Liver (tissue), 9 donors: ENCODE results near the gene GATA5. TPM values are rescaled to one million over a fixed set of nuclear protein-coding genes. Genes with fewer than 3 reads are reported as not detected.

Source experiments
- DNase-seq: peaks from one replicate; pipeline ENCODE4 v3.0.0-alpha.2; 2017; ENCODE audit warnings: low spot score
- H3K27ac ChIP-seq, 2 donors: one replicate each; pipeline ENCODE4 v1.7.0; 2013; ENCODE audit warnings: inconsistent platforms in 2 of 2, low read length in 2 of 2, control low read depth in 1 of 2, low read depth in 1 of 2, mild to moderate bottlenecking in 1 of 2
- H3K27me3 ChIP-seq, 4 donors: one replicate each; pipeline versions ENCODE4 v1.6.1 to v1.7.0; 2013; ENCODE audit warnings: low read length in 3 of 4, inconsistent platforms in 1 of 4, mild to moderate bottlenecking in 1 of 4, moderate library complexity in 1 of 4; ENCODE audit not compliant: control insufficient read depth in 4 of 4, insufficient read depth in 4 of 4
- H3K36me3 ChIP-seq, 4 donors: one replicate each; pipeline versions ENCODE4 v1.6.1 to v1.7.0; 2013; ENCODE audit warnings: low read length in 3 of 4, mild to moderate bottlenecking in 3 of 4, low read depth in 1 of 4, moderate library complexity in 1 of 4; ENCODE audit not compliant: control insufficient read depth in 4 of 4, insufficient read depth in 3 of 4
- H3K4me1 ChIP-seq, 4 donors: one replicate each; pipeline versions ENCODE4 v1.6.1 to v1.7.0; 2013; ENCODE audit warnings: low read length in 3 of 4, mild to moderate bottlenecking in 3 of 4, moderate library complexity in 1 of 4; ENCODE audit not compliant: control insufficient read depth in 4 of 4, insufficient read depth in 4 of 4
- H3K4me3 ChIP-seq, 3 donors: one replicate each; pipeline versions ENCODE4 v1.6.1 to v1.7.0; 2013; ENCODE audit warnings: low read length in 3 of 3, control low read depth in 1 of 3, low read depth in 1 of 3, mild to moderate bottlenecking in 1 of 3
- H3K9ac ChIP-seq, 2 donors: one replicate each; pipeline ENCODE4 v1.7.0; 2013; ENCODE audit warnings: low read length in 2 of 2, mild to moderate bottlenecking in 2 of 2, moderate library complexity in 2 of 2, control low read depth in 1 of 2, low read depth in 1 of 2
- H3K9me3 ChIP-seq, 4 donors: one replicate each; pipeline versions ENCODE4 v1.6.1 to v1.7.0; 2013; ENCODE audit warnings: low read length in 3 of 4; ENCODE audit not compliant: control insufficient read depth in 4 of 4
- EGR1 ChIP-seq, 2 donors: IDR thresholded peaks; 2 replicates each; pipeline ENCODE4 v1.6.1; 2016 to 2018; ENCODE audit warnings: antibody characterized with exemption in 2 of 2, low read depth in 2 of 2
- FOXA1 ChIP-seq: IDR thresholded peaks from 2 replicates; pipeline ENCODE4 v1.6.1; 2016; ENCODE audit warnings: antibody characterized with exemption
- FOXA2 ChIP-seq: IDR thresholded peaks from 2 replicates; pipeline ENCODE4 v1.6.1; 2016; ENCODE audit warnings: antibody characterized with exemption
- GABPA ChIP-seq, 2 donors: IDR thresholded peaks in 1 of 2; conservative IDR thresholded peaks in 1 of 2; 2 replicates each; pipeline ENCODE4 v1.6.1; 2016; ENCODE audit warnings: antibody characterized with exemption in 2 of 2, mild to moderate bottlenecking in 1 of 2, moderate library complexity in 1 of 2
- HNF4A ChIP-seq, 2 donors: conservative IDR thresholded peaks; 2 replicates each; pipeline ENCODE4 v1.6.1; 2016; ENCODE audit warnings: antibody characterized with exemption in 2 of 2, mild to moderate bottlenecking in 2 of 2
- HNF4G ChIP-seq: IDR thresholded peaks from 2 replicates; pipeline ENCODE4 v1.6.1; 2016; ENCODE audit warnings: antibody characterized with exemption
- JUND ChIP-seq, 2 donors: IDR thresholded peaks; 2 replicates each; pipeline ENCODE4 v1.6.1; 2016; ENCODE audit warnings: antibody characterized with exemption in 2 of 2
- NR2F2 ChIP-seq: IDR thresholded peaks from 2 replicates; pipeline ENCODE4 v1.6.1; 2016; ENCODE audit warnings: antibody characterized with exemption
- RAD21 ChIP-seq, 2 donors: IDR thresholded peaks; 2 replicates each; pipeline ENCODE4 v1.6.1; 2016; ENCODE audit warnings: antibody characterized with exemption in 2 of 2, mild to moderate bottlenecking in 2 of 2
- SP1 ChIP-seq: IDR thresholded peaks from 2 replicates; pipeline ENCODE4 v1.6.1; 2018; ENCODE audit warnings: antibody characterized with exemption, mild to moderate bottlenecking
- TAF1 ChIP-seq: conservative IDR thresholded peaks from 2 replicates; pipeline ENCODE4 v1.6.1; 2016; ENCODE audit warnings: antibody characterized with exemption, mild to moderate bottlenecking
- YY1 ChIP-seq: IDR thresholded peaks from 2 replicates; pipeline ENCODE4 v1.6.1; 2016; ENCODE audit warnings: antibody characterized with exemption, mild to moderate bottlenecking
- ZBTB33 ChIP-seq: IDR thresholded peaks from 2 replicates; pipeline ENCODE4 v1.6.1; 2016; ENCODE audit warnings: antibody characterized with exemption
- WGBS: extraction: QIAGEN DNeasy Blood & Tissue Kit; methylation state at CpG from one replicate; pipeline ENCODE4 v1.1.7; 2013; 5-methylcytosine and 5-hydroxymethylcytosine counted together
- polyA plus RNA-seq, 2 donors: library from polyadenylated mRNA; stranded (reverse) in 1 of 2; unstranded in 1 of 2; fragments of 200-250 nt in 1 of 2; fragments of >200 nt in 1 of 2; fragmentation: Nextera tagmentation in 1 of 2; extraction: Ambion mirVana in 1 of 2; gene quantifications; one replicate each; pipeline versions ENCODE4 v1.2.1 to v1.2.3, GENCODE V29; 2013 to 2015
- total RNA-seq, 2 donors: library from RNA; depleted of rRNA; stranded (reverse); fragments of >200 nt; gene quantifications; one replicate each; pipeline ENCODE4 v1.2.3, GENCODE V29; 2014
- TF ChIP-seq, protein P1 (sequence below): fragments of 150-350 bp; IDR thresholded peaks from 2 replicates; pipeline ENCODE4 v1.5.1; 2017; ENCODE audit warnings: improper control_type of control experiment, low read depth, low read length; ENCODE audit not compliant: missing input control
- TF ChIP-seq, protein P2 (sequence below): IDR thresholded peaks from 2 replicates; pipeline ENCODE4 v1.6.1; 2016; ENCODE audit warnings: antibody characterized with exemption
- TF ChIP-seq, protein P3 (sequence below): IDR thresholded peaks from 2 replicates; pipeline ENCODE4 v1.6.1; 2016; ENCODE audit warnings: antibody characterized with exemption, mild to moderate bottlenecking
- TF ChIP-seq, protein P4 (sequence below): IDR thresholded peaks from 2 replicates; pipeline ENCODE4 v1.6.1; 2016; ENCODE audit warnings: antibody characterized with exemption
- donor health status: healthy.
- donor health status: healthy.
- donor health status: healthy.
- donor health status: healthy.
- donor health status: healthy.

The GATA5 gene
- total and polyA plus RNA-seq, 4 donors = 0.25 to 6.1 (median 0.34) TPM

- TF ChIP-seq, protein P1, sequence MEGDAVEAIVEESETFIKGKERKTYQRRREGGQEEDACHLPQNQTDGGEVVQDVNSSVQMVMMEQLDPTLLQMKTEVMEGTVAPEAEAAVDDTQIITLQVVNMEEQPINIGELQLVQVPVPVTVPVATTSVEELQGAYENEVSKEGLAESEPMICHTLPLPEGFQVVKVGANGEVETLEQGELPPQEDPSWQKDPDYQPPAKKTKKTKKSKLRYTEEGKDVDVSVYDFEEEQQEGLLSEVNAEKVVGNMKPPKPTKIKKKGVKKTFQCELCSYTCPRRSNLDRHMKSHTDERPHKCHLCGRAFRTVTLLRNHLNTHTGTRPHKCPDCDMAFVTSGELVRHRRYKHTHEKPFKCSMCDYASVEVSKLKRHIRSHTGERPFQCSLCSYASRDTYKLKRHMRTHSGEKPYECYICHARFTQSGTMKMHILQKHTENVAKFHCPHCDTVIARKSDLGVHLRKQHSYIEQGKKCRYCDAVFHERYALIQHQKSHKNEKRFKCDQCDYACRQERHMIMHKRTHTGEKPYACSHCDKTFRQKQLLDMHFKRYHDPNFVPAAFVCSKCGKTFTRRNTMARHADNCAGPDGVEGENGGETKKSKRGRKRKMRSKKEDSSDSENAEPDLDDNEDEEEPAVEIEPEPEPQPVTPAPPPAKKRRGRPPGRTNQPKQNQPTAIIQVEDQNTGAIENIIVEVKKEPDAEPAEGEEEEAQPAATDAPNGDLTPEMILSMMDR = no peak
- TF ChIP-seq FOXA1 = no peak
- TF ChIP-seq YY1 = no peak
- TF ChIP-seq TAF1 = no peak
- no peak for TF ChIP-seq HNF4G
- TF ChIP-seq JUND (IDR thresholded peaks at IDR 0.05) = no peak
- no peak for TF ChIP-seq RAD21 (IDR thresholded peaks at IDR 0.05)
Observed at GRCh38 chr20:62513991-62514390, 38.2 kb upstream of the GATA5 start (continued).

- TF ChIP-seq HNF4A (conservative IDR thresholded peaks at IDR 0.05) (no peak), EGR1 (IDR thresholded peaks at IDR 0.05; ENCODE audit: low read depth in 2 of 2) (no peak), NR2F2 (no peak), JUND (IDR thresholded peaks at IDR 0.05) (no peak), YY1 (no peak), ZBTB33 (no peak), HNF4G (no peak), SP1 (no peak), RAD21 (IDR thresholded peaks at IDR 0.05) (no peak), FOXA2 (no peak), GABPA (IDR thresholded peaks at IDR 0.05 in 1 of 2, conservative IDR thresholded peaks at IDR 0.05 in 1 of 2) (no peak)
- TF ChIP-seq, protein P2, sequence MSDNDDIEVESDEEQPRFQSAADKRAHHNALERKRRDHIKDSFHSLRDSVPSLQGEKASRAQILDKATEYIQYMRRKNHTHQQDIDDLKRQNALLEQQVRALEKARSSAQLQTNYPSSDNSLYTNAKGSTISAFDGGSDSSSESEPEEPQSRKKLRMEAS = no peak
- TF ChIP-seq, protein P1 = no peak
- TF ChIP-seq, protein P3, sequence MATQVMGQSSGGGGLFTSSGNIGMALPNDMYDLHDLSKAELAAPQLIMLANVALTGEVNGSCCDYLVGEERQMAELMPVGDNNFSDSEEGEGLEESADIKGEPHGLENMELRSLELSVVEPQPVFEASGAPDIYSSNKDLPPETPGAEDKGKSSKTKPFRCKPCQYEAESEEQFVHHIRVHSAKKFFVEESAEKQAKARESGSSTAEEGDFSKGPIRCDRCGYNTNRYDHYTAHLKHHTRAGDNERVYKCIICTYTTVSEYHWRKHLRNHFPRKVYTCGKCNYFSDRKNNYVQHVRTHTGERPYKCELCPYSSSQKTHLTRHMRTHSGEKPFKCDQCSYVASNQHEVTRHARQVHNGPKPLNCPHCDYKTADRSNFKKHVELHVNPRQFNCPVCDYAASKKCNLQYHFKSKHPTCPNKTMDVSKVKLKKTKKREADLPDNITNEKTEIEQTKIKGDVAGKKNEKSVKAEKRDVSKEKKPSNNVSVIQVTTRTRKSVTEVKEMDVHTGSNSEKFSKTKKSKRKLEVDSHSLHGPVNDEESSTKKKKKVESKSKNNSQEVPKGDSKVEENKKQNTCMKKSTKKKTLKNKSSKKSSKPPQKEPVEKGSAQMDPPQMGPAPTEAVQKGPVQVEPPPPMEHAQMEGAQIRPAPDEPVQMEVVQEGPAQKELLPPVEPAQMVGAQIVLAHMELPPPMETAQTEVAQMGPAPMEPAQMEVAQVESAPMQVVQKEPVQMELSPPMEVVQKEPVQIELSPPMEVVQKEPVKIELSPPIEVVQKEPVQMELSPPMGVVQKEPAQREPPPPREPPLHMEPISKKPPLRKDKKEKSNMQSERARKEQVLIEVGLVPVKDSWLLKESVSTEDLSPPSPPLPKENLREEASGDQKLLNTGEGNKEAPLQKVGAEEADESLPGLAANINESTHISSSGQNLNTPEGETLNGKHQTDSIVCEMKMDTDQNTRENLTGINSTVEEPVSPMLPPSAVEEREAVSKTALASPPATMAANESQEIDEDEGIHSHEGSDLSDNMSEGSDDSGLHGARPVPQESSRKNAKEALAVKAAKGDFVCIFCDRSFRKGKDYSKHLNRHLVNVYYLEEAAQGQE = no peak
- TF ChIP-seq, protein P4, sequence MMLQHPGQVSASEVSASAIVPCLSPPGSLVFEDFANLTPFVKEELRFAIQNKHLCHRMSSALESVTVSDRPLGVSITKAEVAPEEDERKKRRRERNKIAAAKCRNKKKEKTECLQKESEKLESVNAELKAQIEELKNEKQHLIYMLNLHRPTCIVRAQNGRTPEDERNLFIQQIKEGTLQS = no peak
- H3K27ac ChIP-seq = no peak overlapping the region
- H3K9ac ChIP-seq = no peak overlapping the region
- DNase-seq = no peak
- H3K36me3 ChIP-seq = no peaks in the 10 kb centered on the region
- H3K4me1 ChIP-seq = no peaks in the 10 kb centered on the region
- no peak overlapping the region for H3K4me3 ChIP-seq
- H3K9me3 ChIP-seq = no peaks in the 10 kb centered on the region
- H3K27me3 ChIP-seq = peaks cover 0 to 8% (median 0%) of the 10 kb centered on the region in 4 donors
- WGBS = 64% methylated on average over 24 of the region's 24 CpGs
Observed at GRCh38 chr20:62511915-62512610, 36.3 kb upstream of the GATA5 start.
